HCT116 (cell line): ENCODE data around the gene CISTR. TPM values are rescaled to one million over a fixed set of nuclear protein-coding genes. Genes with fewer than 3 reads are reported as not detected.

Experiments used
- ATAC-seq: fragments of 200-7000 bp; cut with Tn5 transposase; 2 replicates; pipeline ENCODE4 v1.9.1; 2020; ENCODE audit warnings: mild to moderate bottlenecking, moderate library complexity
- BruUV-seq: library from RNA; stranded (reverse); fragments of 400-500 nt; replicated peaks from 2 replicates; lab custom pipeline; 2021; lab: Mats Ljungman, UMichigan
- CTCF ChIA-PET: fragments of 300-600 bp; sonication (Branson Sonifier 250); formaldehyde crosslinking; loops from one replicate; lab custom pipeline; 2021; ENCODE audit warnings: antibody characterized with exemption; lab: Charles Lee
- POLR2A ChIA-PET: fragments of 300-600, 350-600 bp; sonication (Branson Sonifier 250); formaldehyde crosslinking; loops from one replicate; lab custom pipeline; 2021; ENCODE audit warnings: antibody characterized with exemption; lab: Charles Lee
- RAD21 ChIA-PET, 2 experiments: fragments of 300-600 bp; sonication (Branson Sonifier 250); formaldehyde crosslinking; loops; one replicate each; lab custom pipeline; 2023; ENCODE audit warnings: low total read pairs in 2 of 2; ENCODE audit not compliant: uncharacterized antibody in 2 of 2, unreplicated experiment in 2 of 2, low non-redundant PET in 1 of 2; lab: Charles Lee
- DNase-seq: peaks from one replicate; pipeline ENCODE4 v3.0.0-alpha.2; 2010; ENCODE audit warnings: low read depth, low spot score
- H2AFZ ChIP-seq: fragments of 200-600 bp; shearing (Covaris generic), sonication (generic); 2 replicates; pipeline ENCODE4 v1.6.1; 2017; ENCODE audit warnings: low read depth, mixed run types, mixed read lengths, antibody characterized with exemption, low read length; ENCODE audit not compliant: poor library complexity, severe bottlenecking
- H3K27ac ChIP-seq: 2 replicates; pipeline ENCODE4 v1.5.1; 2012; ENCODE audit warnings: low read depth, low read length
- H3K27me3 ChIP-seq: fragments of 200-600 bp; sonication (generic); 2 replicates; pipeline ENCODE4 v1.6.1; 2016; ENCODE audit warnings: mixed run types, low read length, mixed read lengths; ENCODE audit not compliant: insufficient read depth
- H3K36me3 ChIP-seq, 2 experiments: fragments of 200-500 bp in 1 of 2; fragments of 200-600 bp in 1 of 2; sonication (Bioruptor generic) in 1 of 2; sonication (generic) in 1 of 2; 2 replicates each; pipeline versions ENCODE4 v1.5.1 to v1.6.1; 2014 to 2016; ENCODE audit warnings: low read length in 2 of 2, inconsistent platforms in 1 of 2, mixed read lengths in 1 of 2, mixed run types in 1 of 2; ENCODE audit not compliant: insufficient read depth in 2 of 2, control insufficient read depth in 1 of 2
- H3K4me1 ChIP-seq, 2 experiments: fragments of 200-600 bp in 1 of 2; sonication (generic) in 1 of 2; 2 replicates each; pipeline versions ENCODE4 v1.5.1 to v1.6.1; 2012 to 2017; ENCODE audit warnings: low read length in 2 of 2, inconsistent platforms in 1 of 2, mild to moderate bottlenecking in 1 of 2, mixed read lengths in 1 of 2, mixed run types in 1 of 2, moderate library complexity in 1 of 2; ENCODE audit not compliant: insufficient read depth in 2 of 2, control insufficient read depth in 1 of 2
- H3K4me2 ChIP-seq: fragments of 200-600 bp; sonication (generic); 2 replicates; pipeline ENCODE4 v1.6.1; 2017; ENCODE audit warnings: mixed run types, low read length, mixed read lengths
- H3K4me3 ChIP-seq, 2 experiments: fragments of 200-600 bp in 1 of 2; sonication (generic) in 1 of 2; replicated peaks in 1 of 2; 2 replicates each; pipeline ENCODE4 v1.5.1; 2011 to 2016; ENCODE audit warnings: low read length in 2 of 2, control low read depth in 1 of 2, low read depth in 1 of 2, mild to moderate bottlenecking in 1 of 2, mixed read lengths in 1 of 2, mixed run types in 1 of 2
- H3K79me2 ChIP-seq: fragments of 200-600 bp; sonication (generic); 2 replicates; pipeline ENCODE4 v1.6.1; 2017; ENCODE audit warnings: mild to moderate bottlenecking, mixed run types, low read length, moderate library complexity, mixed read lengths; ENCODE audit not compliant: insufficient read depth
- H3K9ac ChIP-seq: fragments of 200-600 bp; sonication (generic); 2 replicates; pipeline ENCODE4 v1.6.1; 2016; ENCODE audit warnings: low read length, mixed read lengths
- H3K9me2 ChIP-seq: fragments of 200-600 bp; sonication (generic), shearing (Covaris generic); 2 replicates; pipeline ENCODE4 v1.6.1; 2017; ENCODE audit warnings: mixed run types, mild to moderate bottlenecking, moderate library complexity; ENCODE audit not compliant: insufficient read depth
- H3K9me3 ChIP-seq, 2 experiments: fragments of 200-500 bp in 1 of 2; fragments of 200-600 bp in 1 of 2; sonication (Bioruptor generic) in 1 of 2; sonication (generic) in 1 of 2; 2 replicates each; pipeline ENCODE4 v1.6.1; 2014 to 2017; ENCODE audit warnings: low read length in 2 of 2, mixed read lengths in 2 of 2, inconsistent platforms in 1 of 2, low read depth in 1 of 2, mild to moderate bottlenecking in 1 of 2, mixed run types in 1 of 2, moderate library complexity in 1 of 2; ENCODE audit not compliant: control insufficient read depth in 1 of 2, insufficient read depth in 1 of 2
- H4K20me1 ChIP-seq: fragments of 200-600 bp; sonication (generic), shearing (Covaris generic); 2 replicates; pipeline ENCODE4 v1.6.1; 2017; ENCODE audit warnings: mixed run types, mild to moderate bottlenecking, moderate library complexity; ENCODE audit not compliant: insufficient read depth
- ATF3 ChIP-seq: IDR thresholded peaks from 2 replicates; pipeline ENCODE4 v1.6.1; 2012
- CBX3 ChIP-seq: IDR thresholded peaks from 2 replicates; pipeline ENCODE4 v1.6.1; 2012; ENCODE audit warnings: low read depth
- CEBPB ChIP-seq: IDR thresholded peaks from 2 replicates; pipeline ENCODE4 v1.6.1; 2012; ENCODE audit warnings: low read depth
- EGR1 ChIP-seq: IDR thresholded peaks from 2 replicates; pipeline ENCODE4 v1.6.1; 2012; ENCODE audit warnings: low read depth
- ELF1 ChIP-seq: IDR thresholded peaks from 2 replicates; pipeline ENCODE4 v1.6.1; 2012; ENCODE audit warnings: low read depth, borderline replicate concordance
- EZH2phosphoT487 ChIP-seq: fragments of 200-600 bp; IDR thresholded peaks from 2 replicates; pipeline ENCODE4 v1.6.1; 2018; ENCODE audit warnings: antibody characterized with exemption, borderline replicate concordance
- FOSL1 ChIP-seq: IDR thresholded peaks from 2 replicates; pipeline ENCODE4 v1.6.1; 2012; ENCODE audit warnings: low read depth
- JUND ChIP-seq: IDR thresholded peaks from 2 replicates; pipeline ENCODE4 v1.6.1; 2012
- POLR2A ChIP-seq: IDR thresholded peaks from 2 replicates; pipeline ENCODE4 v1.7.0; 2011; ENCODE audit warnings: borderline replicate concordance; ENCODE audit not compliant: insufficient read depth, insufficient read length; ENCODE audit errors: extremely low read depth
- POLR2AphosphoS5 ChIP-seq: IDR thresholded peaks from 2 replicates; pipeline ENCODE4 v1.6.1; 2011; ENCODE audit warnings: mild to moderate bottlenecking, low read depth, low read length, moderate library complexity
- RAD21 ChIP-seq: IDR thresholded peaks from 2 replicates; pipeline ENCODE4 v1.6.1; 2012; ENCODE audit warnings: low read depth, mild to moderate bottlenecking
- SIN3A ChIP-seq: IDR thresholded peaks from 2 replicates; pipeline ENCODE4 v1.6.1; 2012; ENCODE audit warnings: low read depth
- SP1 ChIP-seq: IDR thresholded peaks from 2 replicates; pipeline ENCODE4 v1.6.1; 2012; ENCODE audit warnings: low read depth
- SRF ChIP-seq: IDR thresholded peaks from 2 replicates; pipeline ENCODE4 v1.6.1; 2012; ENCODE audit warnings: low read depth
- TCF7L2 ChIP-seq: IDR thresholded peaks from 2 replicates; pipeline ENCODE4 v1.7.0; 2011; ENCODE audit warnings: borderline replicate concordance, inconsistent platforms; ENCODE audit not compliant: insufficient read depth, insufficient read length; ENCODE audit errors: extremely low read depth
- YY1 ChIP-seq: IDR thresholded peaks from 2 replicates; pipeline ENCODE4 v1.6.1; 2011; ENCODE audit warnings: low read length, low read depth, moderate library complexity, mild to moderate bottlenecking; ENCODE audit not compliant: insufficient replicate concordance; ENCODE audit errors: extremely low read depth
- intact Hi-C: fragments of 100-400 bp; cut with micrococcal nuclease; formaldehyde crosslinking; loops from 2 replicates; pipeline ENCODE4 v1.10.0; 2022
- total RNA-seq: library from RNA; stranded (reverse); gene quantifications from one replicate; pipeline ENCODE4 v1.2.1, GENCODE V29; 2021; ENCODE audit not compliant: unreplicated experiment
- TF ChIP-seq, protein P1 (sequence below): IDR thresholded peaks from 2 replicates; pipeline ENCODE4 v1.6.1; 2012; ENCODE audit warnings: low read depth
- TF ChIP-seq, protein P2 (sequence below): IDR thresholded peaks from 2 replicates; pipeline ENCODE4 v1.6.1; 2012

The CISTR gene
- total RNA-seq, 1 experiment from 2014 or later = not detected

GRCh38 chr12:53754188-53754585 is 2.4 kb upstream of the CISTR start:
- Histone ChIP-seq H3K4me1 (peaks cover 3 to 13% of the 10 kb centered on the region in 2 experiments; a peak in 3 of 4 replicates), H3K36me3 (no peaks in the 10 kb centered on the region), H2AFZ (no peak overlapping the region), H4K20me1 (no peaks in the 10 kb centered on the region), H3K27me3 (peaks cover 6% of the 10 kb centered on the region; the same call in 1 of the 2 replicates), H3K9me2 (no peaks in the 10 kb centered on the region), H3K9ac (no peak overlapping the region), H3K79me2 (no peaks in the 10 kb centered on the region), H3K27ac (no peak overlapping the region), H3K4me2 (no peak overlapping the region), H3K4me3 (no peak overlapping the region), H3K9me3 (no peaks in the 10 kb centered on the region)
- ATAC-seq (no peak), DNase-seq (no peak)
- ChIA-PET RAD21 (no interaction called here), POLR2A (no interaction called here), CTCF (interaction anchor here (1.8 kb wide), 1 partner anchor 11 kb away, joined by 7 read pairs; no protein-coding TSS in a partner anchor)
- TF ChIP-seq JUND (no peak), ELF1 (no peak), EGR1 (no peak), FOSL1 (no peak), ATF3 (no peak), RAD21 (no peak), SRF (no peak), POLR2A (no peak), YY1 (no peak), SP1 (no peak), POLR2AphosphoS5 (no peak), TCF7L2 (no peak), EZH2phosphoT487 (no peak), CBX3 (no peak), SIN3A (no peak), CEBPB (no peak)
- TF ChIP-seq, protein P1, sequence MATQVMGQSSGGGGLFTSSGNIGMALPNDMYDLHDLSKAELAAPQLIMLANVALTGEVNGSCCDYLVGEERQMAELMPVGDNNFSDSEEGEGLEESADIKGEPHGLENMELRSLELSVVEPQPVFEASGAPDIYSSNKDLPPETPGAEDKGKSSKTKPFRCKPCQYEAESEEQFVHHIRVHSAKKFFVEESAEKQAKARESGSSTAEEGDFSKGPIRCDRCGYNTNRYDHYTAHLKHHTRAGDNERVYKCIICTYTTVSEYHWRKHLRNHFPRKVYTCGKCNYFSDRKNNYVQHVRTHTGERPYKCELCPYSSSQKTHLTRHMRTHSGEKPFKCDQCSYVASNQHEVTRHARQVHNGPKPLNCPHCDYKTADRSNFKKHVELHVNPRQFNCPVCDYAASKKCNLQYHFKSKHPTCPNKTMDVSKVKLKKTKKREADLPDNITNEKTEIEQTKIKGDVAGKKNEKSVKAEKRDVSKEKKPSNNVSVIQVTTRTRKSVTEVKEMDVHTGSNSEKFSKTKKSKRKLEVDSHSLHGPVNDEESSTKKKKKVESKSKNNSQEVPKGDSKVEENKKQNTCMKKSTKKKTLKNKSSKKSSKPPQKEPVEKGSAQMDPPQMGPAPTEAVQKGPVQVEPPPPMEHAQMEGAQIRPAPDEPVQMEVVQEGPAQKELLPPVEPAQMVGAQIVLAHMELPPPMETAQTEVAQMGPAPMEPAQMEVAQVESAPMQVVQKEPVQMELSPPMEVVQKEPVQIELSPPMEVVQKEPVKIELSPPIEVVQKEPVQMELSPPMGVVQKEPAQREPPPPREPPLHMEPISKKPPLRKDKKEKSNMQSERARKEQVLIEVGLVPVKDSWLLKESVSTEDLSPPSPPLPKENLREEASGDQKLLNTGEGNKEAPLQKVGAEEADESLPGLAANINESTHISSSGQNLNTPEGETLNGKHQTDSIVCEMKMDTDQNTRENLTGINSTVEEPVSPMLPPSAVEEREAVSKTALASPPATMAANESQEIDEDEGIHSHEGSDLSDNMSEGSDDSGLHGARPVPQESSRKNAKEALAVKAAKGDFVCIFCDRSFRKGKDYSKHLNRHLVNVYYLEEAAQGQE = no peak
- TF ChIP-seq, protein P2, sequence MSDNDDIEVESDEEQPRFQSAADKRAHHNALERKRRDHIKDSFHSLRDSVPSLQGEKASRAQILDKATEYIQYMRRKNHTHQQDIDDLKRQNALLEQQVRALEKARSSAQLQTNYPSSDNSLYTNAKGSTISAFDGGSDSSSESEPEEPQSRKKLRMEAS = no peak
- intact Hi-C loops = no loop called here
- BruUV-seq = no TSS peak
